ENCODE results near the gene ZNF398.

DNA sequence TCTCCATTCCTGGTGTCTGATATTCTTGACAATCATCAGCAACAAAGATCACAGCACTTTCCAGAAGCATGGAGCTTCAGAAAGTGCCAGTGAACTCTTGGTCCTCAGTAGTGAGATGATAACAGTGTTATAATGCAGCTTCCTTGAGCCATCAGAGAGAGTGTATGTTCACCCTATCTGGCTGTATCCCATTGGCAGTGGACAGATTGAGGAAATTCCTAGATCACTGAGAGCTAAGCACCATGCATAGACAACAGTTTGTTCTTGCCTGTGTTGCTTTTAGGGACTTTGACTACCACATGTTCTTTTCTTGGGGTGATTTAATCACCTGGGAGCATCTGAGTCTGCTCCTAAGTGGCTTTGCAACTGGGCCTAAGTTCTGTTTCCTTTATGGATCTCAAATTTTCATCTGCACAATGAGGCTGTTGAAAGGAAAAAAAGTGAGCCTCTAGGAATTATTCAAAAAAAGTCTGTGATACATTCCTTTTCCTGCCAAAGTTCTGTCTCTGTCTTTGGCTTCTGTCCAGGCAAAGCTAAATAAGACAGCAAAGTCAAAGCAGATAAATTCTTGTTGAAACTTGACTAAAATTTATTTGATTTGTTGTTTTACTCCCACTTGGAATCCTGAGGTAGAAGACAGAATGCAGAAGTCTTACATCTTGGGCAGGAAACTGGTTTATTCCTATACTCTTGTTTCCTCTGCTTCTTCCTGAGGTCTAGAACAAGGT, 33.6 kb downstream of the ZNF398 start:
- TF ChIP-seq, protein P1, sequence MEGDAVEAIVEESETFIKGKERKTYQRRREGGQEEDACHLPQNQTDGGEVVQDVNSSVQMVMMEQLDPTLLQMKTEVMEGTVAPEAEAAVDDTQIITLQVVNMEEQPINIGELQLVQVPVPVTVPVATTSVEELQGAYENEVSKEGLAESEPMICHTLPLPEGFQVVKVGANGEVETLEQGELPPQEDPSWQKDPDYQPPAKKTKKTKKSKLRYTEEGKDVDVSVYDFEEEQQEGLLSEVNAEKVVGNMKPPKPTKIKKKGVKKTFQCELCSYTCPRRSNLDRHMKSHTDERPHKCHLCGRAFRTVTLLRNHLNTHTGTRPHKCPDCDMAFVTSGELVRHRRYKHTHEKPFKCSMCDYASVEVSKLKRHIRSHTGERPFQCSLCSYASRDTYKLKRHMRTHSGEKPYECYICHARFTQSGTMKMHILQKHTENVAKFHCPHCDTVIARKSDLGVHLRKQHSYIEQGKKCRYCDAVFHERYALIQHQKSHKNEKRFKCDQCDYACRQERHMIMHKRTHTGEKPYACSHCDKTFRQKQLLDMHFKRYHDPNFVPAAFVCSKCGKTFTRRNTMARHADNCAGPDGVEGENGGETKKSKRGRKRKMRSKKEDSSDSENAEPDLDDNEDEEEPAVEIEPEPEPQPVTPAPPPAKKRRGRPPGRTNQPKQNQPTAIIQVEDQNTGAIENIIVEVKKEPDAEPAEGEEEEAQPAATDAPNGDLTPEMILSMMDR (IDR thresholded peaks at IDR 0.05), result no peak
- TF ChIP-seq POLR2A (IDR thresholded peaks at IDR 0.05) (no peak), EP300 (IDR thresholded peaks at IDR 0.05) (no peak)

Data from gastroesophageal sphincter (tissue), 3 donors.